Natural killer cell (primary cell): Measurements from ENCODE around the gene BATF. TPM values are rescaled to one million over a fixed set of nuclear protein-coding genes. Genes with fewer than 3 reads are reported as not detected.
A peak's percentile ranks its signal among the peaks of the same experiment; 100 is the strongest.

Experiments used
- ATAC-seq, 3 donors: fragments of 150-1000 bp in 2 of 3; fragments of 200-7000 bp in 1 of 3; cut with Tn5 transposase; 1 replicate in 1 of 3; 2 replicates in 2 of 3; pipeline ENCODE4 v1.10.0; 2021; ENCODE audit warnings: mild to moderate bottlenecking in 2 of 3, moderate library complexity in 2 of 3
- DNase-seq, 2 donors: peaks; one replicate each; pipeline versions ENCODE4 v3.0.0 to v3.0.0-alpha.2; 2013 to 2021; ENCODE audit warnings: mixed read lengths in 1 of 2
- H3K27ac ChIP-seq: one replicate; pipeline ENCODE4 v1.5.1; 2013; ENCODE audit warnings: mild to moderate bottlenecking, low read length
- H3K27me3 ChIP-seq: one replicate; pipeline ENCODE4 v1.6.1; 2013; ENCODE audit warnings: low read length; ENCODE audit not compliant: control insufficient read depth, insufficient read depth
- H3K36me3 ChIP-seq: one replicate; pipeline ENCODE4 v1.6.1; 2013; ENCODE audit warnings: low read length; ENCODE audit not compliant: control insufficient read depth, insufficient read depth
- H3K4me1 ChIP-seq: one replicate; pipeline ENCODE4 v1.6.1; 2013; ENCODE audit warnings: low read length; ENCODE audit not compliant: control insufficient read depth, insufficient read depth
- H3K4me3 ChIP-seq: one replicate; pipeline ENCODE4 v1.5.1; 2013; ENCODE audit warnings: low read length
- H3K9me3 ChIP-seq: one replicate; pipeline ENCODE4 v1.6.1; 2013; ENCODE audit warnings: low read length; ENCODE audit not compliant: control insufficient read depth, insufficient read depth
- H3K27ac Mint-ChIP-seq, 2 donors: one replicate each; pipeline ENCODE4 v1.8.0; 2022; ENCODE audit warnings: mild to moderate bottlenecking in 2 of 2, mixed read lengths in 2 of 2, moderate library complexity in 1 of 2
- H3K27me3 Mint-ChIP-seq, 2 donors: one replicate each; pipeline ENCODE4 v1.8.0; 2022; ENCODE audit warnings: low read depth in 2 of 2, mixed read lengths in 2 of 2
- H3K36me3 Mint-ChIP-seq: one replicate; pipeline ENCODE4 v1.8.0; 2022; ENCODE audit warnings: mixed read lengths
- H3K4me1 Mint-ChIP-seq, 2 donors: one replicate each; pipeline ENCODE4 v1.8.0; 2022; ENCODE audit warnings: mixed read lengths in 2 of 2
- H3K4me3 Mint-ChIP-seq: one replicate; pipeline ENCODE4 v1.8.0; 2022; ENCODE audit warnings: mild to moderate bottlenecking, moderate library complexity, mixed read lengths
- H3K9me3 Mint-ChIP-seq, 2 donors: one replicate each; pipeline ENCODE4 v1.8.0; 2022; ENCODE audit warnings: mixed read lengths in 2 of 2
- WGBS: methylation state at CpG from one replicate; pipeline ENCODE4 v1.1.7; 2013; ENCODE audit warnings: missing lambda C conversion rate; ENCODE audit not compliant: insufficient coverage; 5-methylcytosine and 5-hydroxymethylcytosine counted together
- intact Hi-C: fragments of 100-400 bp; cut with micrococcal nuclease; formaldehyde crosslinking; loops from one replicate; pipeline ENCODE4 v1.14.2; 2022
- total RNA-seq, 4 donors: library from RNA; stranded (reverse); fragments of 120-200 nt in 1 of 4; gene quantifications; one replicate each; pipeline versions ENCODE4 v1.2.3 to v1.2.4, GENCODE V29; 2013 to 2022
- TF ChIP-seq, protein P1 (sequence below): fragments of 200-600 bp; IDR thresholded peaks from one replicate; pipeline ENCODE4 v1.8.0; 2022; ENCODE audit warnings: antibody characterized with exemption

BATF gene
- total RNA-seq, 3 donors from 2014 or later (not counting 1 experiment from before 2014, with no cell fraction given) = 12.6 to 32.5 (median 21.4) TPM

DNA sequence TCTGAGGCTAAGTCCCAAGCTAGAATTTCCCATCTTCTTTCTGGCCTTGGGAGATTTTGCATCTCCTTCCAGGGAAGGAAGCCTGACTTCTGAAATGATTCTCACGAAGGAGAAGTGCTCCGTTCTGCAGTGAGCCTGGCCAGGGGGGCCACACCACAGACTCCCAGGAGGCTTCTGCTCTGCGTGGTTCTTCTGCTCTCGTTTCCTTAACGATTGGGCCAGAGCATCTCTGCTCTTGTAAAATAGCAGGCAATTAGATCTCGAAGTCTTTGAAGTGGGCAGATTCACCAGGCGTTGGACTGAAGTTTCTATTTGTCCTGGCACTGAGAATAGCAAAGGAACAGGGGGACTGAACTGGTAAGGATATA lies 6.7 kb upstream of the BATF start:
- intact Hi-C loops = no loop called here
- TF ChIP-seq, protein P1, sequence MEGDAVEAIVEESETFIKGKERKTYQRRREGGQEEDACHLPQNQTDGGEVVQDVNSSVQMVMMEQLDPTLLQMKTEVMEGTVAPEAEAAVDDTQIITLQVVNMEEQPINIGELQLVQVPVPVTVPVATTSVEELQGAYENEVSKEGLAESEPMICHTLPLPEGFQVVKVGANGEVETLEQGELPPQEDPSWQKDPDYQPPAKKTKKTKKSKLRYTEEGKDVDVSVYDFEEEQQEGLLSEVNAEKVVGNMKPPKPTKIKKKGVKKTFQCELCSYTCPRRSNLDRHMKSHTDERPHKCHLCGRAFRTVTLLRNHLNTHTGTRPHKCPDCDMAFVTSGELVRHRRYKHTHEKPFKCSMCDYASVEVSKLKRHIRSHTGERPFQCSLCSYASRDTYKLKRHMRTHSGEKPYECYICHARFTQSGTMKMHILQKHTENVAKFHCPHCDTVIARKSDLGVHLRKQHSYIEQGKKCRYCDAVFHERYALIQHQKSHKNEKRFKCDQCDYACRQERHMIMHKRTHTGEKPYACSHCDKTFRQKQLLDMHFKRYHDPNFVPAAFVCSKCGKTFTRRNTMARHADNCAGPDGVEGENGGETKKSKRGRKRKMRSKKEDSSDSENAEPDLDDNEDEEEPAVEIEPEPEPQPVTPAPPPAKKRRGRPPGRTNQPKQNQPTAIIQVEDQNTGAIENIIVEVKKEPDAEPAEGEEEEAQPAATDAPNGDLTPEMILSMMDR = no peak
- peaks cover 5% of the 10 kb centered on the region for H3K36me3 Mint-ChIP-seq

DNA sequence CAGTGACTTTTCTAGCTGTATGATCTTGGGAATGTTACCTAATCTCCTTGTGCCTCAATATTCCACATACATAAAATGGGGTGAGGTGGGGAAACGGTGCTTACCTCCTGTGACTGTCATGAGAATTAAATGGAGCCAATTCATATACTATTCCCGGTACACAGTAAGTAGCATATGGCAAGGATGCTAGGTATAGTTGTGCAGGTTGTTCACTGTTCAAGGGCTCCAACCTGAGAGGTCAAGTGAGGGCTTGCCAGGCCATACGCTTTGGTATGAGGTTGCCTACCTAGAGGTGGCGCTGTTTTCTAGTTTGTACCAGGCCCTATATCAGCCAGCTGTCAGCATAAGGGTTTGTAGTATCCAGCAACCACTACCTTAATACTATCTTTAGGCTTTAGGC lies 3.6 kb upstream of the BATF start:
- peaks cover 52% of the 10 kb centered on the region in 2 donors for H3K4me1 Mint-ChIP-seq
- peaks cover 45% of the 10 kb centered on the region for H3K4me1 ChIP-seq
- ATAC-seq (no peak), DNase-seq (peak in 1 of 2 donors; percentile 67)
- no peak overlapping the region for H3K4me3 Mint-ChIP-seq
- no peak overlapping the region for H3K27ac Mint-ChIP-seq
- no peaks in the 10 kb centered on the region for H3K9me3 Mint-ChIP-seq
- H3K4me3 ChIP-seq = no peak overlapping the region
- H3K36me3 ChIP-seq = no peaks in the 10 kb centered on the region
- H3K36me3 Mint-ChIP-seq = no peaks in the 10 kb centered on the region
- no peaks in the 10 kb centered on the region for H3K27me3 Mint-ChIP-seq
- no peaks in the 10 kb centered on the region for H3K9me3 ChIP-seq
- TF ChIP-seq, protein P1 = peak; percentile 33
- WGBS = 82% methylated on average over 4 of the region's 4 CpGs
- no peak overlapping the region for H3K27ac ChIP-seq
- no peaks in the 10 kb centered on the region for H3K27me3 ChIP-seq
- intact Hi-C loops = no loop called here

More for the DNA sequence above, 6.7 kb upstream of the BATF start:
- Mint-ChIP-seq H3K4me3 (peak overlapping the region; percentile 96), H3K9me3 (peaks cover 0 to 3% of the 10 kb centered on the region in 2 donors), H3K4me1 (peaks cover 23 to 25% of the 10 kb centered on the region in 2 donors), H3K27ac (peak overlapping the region; percentile 92 to 93), H3K27me3 (no peaks in the 10 kb centered on the region)
- peaks cover 7% of the 10 kb centered on the region for H3K9me3 ChIP-seq
- H3K27me3 ChIP-seq = no peaks in the 10 kb centered on the region
- H3K4me3 ChIP-seq = peak overlapping the region; percentile 34
- no peaks in the 10 kb centered on the region for H3K36me3 ChIP-seq
- 7% methylated on average over 7 of the region's 7 CpGs for WGBS
- peak in 1 of 3 donors; percentile 23 for ATAC-seq
- H3K4me1 ChIP-seq = peaks cover 28% of the 10 kb centered on the region
- peak overlapping the region; percentile 77 for H3K27ac ChIP-seq
- peak in 1 of 2 donors; percentile 40 for DNase-seq

DNA sequence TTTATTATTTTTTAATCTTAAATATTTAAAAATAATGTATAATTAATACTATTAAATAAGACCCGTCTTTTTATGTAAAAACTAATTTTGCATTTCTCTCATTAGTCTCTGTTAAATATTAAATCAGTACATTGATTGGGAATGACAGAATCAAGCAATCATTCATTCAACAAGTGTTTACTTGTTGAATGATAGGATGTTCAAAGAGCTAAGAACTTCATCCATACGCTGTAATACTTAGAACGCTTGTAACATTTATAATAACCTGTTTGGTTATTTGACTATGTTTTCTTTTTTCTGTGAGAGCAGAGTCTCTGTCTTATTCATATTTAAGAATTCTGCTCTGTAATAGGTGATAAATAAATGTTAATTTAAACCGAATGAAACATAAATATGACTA lies 2.9 kb upstream of the BATF start:
- Mint-ChIP-seq H3K27ac (peak overlapping the region in 1 of 2 donors; percentile 5), H3K27me3 (no peaks in the 10 kb centered on the region)
- intact Hi-C loops = no loop called here

More for the DNA sequence above, 2.9 kb upstream of the BATF start:
- no peak overlapping the region for H3K27ac ChIP-seq
- 100% methylated on average over 1 of the region's 4 CpGs for WGBS
- ATAC-seq (no peak), DNase-seq (no peak)
- H3K4me1 ChIP-seq = peaks cover 46% of the 10 kb centered on the region
- H3K4me1 Mint-ChIP-seq = peaks cover 54 to 58% of the 10 kb centered on the region in 2 donors
- no peaks in the 10 kb centered on the region for H3K36me3 ChIP-seq
- H3K9me3 ChIP-seq = no peaks in the 10 kb centered on the region
- H3K4me3 ChIP-seq = no peak overlapping the region
- H3K4me3 Mint-ChIP-seq = no peak overlapping the region
- no peaks in the 10 kb centered on the region for H3K27me3 ChIP-seq
- H3K36me3 Mint-ChIP-seq = no peaks in the 10 kb centered on the region
- TF ChIP-seq, protein P1 = no peak
- no peaks in the 10 kb centered on the region for H3K9me3 Mint-ChIP-seq
